Uterus (tissue), 2 donors: ENCODE results near the gene SLC4A11.

ENCODE experiments used
- CTCF ChIP-seq, 4 experiments: fragments of 200-600 bp in 2 of 4; fragments of 450-650 bp in 2 of 4; sonication (generic) in 2 of 4; IDR thresholded peaks; one replicate each; pipeline ENCODE4 v1.5.1; 2016 to 2019; ENCODE audit warnings: antibody characterized with exemption in 4 of 4, mild to moderate bottlenecking in 2 of 4, moderate library complexity in 1 of 4
- POLR2A ChIP-seq, 2 donors: fragments of 450-650 bp; IDR thresholded peaks; one replicate each; pipeline ENCODE4 v1.6.1; 2016; ENCODE audit warnings: antibody characterized with exemption in 2 of 2, mild to moderate bottlenecking in 1 of 2, moderate library complexity in 1 of 2

- TF ChIP-seq CTCF (IDR thresholded peaks at IDR 0.05) (no peak), POLR2A (IDR thresholded peaks at IDR 0.05) (no peak)
These were observed 42.4 kb upstream of the SLC4A11 start for GRCh38 chr20:3281437-3281836.
